Retina (tissue), 1 donor: Measurements from ENCODE around the gene PTAFR.
"Not testable (repeated sequence)": the region's sequence is repeated elsewhere in the genome, so short reads cannot be mapped to it uniquely, and the experiment has no call there.

Source experiments
- DNase-seq: peaks from one replicate; pipeline ENCODE4 v3.0.0-alpha.2; 2016

PTAFR gene

DNA sequence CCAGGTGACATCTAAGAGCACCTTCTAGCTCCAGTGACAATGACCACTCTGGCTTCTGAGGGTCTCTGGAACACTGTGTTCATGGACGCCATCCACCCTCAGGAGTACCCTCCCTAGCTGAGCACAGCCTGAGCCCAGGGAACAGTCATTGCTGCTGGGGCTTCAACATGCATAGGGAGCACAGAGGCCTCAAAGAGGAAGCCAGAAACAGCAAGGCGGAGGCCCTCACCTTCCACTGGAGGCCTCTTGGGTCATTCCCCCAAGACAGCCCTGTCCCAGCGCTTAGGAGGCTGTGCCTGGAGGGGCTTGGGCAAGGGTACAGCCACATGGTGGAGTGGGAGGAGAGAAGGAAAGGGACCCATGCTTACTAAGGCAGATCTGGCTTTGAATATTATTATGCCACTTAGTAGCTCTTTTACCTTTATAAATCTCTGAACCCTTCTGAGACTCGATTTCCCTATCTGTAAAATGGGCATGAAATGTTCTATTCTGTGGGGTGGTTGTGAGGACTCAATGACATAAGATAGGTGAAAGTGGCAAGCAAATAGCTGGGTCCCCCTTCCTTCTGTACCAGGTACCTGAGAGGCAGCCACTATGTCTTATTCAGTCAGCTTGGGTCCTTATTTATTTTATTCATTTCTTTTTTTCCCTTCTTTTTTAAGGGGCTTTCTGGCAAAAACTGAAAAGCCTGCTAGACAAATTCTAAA, 32.8 kb downstream of the PTAFR start:
- no peak for DNase-seq

GRCh38 chr1:28141685-28142084, 34.8 kb downstream of the PTAFR start:
- no peak for DNase-seq

GRCh38 chr1:28139866-28140265, 36.6 kb downstream of the PTAFR start:
- not testable (repeated sequence) for DNase-seq

GRCh38 chr1:28139025-28139712, 37.3 kb downstream of the PTAFR start:
- DNase-seq = no peak

DNA sequence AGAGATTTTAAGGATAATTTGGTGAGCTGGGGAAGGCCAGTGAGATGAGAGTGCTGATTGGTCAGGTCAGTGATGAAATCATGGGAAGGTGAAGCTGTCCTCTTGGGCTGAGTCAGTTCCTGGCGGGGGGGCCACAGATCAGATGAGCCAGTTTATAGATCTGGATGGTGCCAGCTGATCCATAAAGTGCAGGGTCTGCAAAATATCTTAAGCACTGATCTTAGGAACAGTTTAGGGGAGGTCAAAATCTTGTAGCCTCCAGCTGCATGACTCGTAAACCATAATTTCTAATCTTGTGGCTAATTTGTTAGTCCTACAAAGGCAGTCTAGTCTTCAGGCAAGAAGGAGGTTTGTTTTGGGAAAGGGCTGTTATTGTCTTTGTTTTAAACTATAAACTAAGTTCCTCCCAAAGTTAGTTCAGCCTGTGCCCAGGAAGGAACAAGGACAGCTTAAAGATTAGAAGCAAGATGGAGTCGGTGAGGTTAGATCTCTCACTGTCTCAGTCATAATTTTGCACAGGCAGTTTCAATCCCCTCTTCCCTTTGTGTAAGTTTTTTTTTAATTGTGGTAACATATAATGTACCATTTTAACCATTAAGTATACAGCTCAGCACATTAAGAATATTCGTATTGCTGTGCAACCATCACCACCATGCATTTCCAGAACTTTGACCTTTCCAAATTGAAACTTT, 39.4 kb downstream of the PTAFR start:
- DNase-seq = no peak

- DNase-seq = no peak
Observed at GRCh38 chr1:28136169-28136921, 40.1 kb downstream of the PTAFR start.

DNA sequence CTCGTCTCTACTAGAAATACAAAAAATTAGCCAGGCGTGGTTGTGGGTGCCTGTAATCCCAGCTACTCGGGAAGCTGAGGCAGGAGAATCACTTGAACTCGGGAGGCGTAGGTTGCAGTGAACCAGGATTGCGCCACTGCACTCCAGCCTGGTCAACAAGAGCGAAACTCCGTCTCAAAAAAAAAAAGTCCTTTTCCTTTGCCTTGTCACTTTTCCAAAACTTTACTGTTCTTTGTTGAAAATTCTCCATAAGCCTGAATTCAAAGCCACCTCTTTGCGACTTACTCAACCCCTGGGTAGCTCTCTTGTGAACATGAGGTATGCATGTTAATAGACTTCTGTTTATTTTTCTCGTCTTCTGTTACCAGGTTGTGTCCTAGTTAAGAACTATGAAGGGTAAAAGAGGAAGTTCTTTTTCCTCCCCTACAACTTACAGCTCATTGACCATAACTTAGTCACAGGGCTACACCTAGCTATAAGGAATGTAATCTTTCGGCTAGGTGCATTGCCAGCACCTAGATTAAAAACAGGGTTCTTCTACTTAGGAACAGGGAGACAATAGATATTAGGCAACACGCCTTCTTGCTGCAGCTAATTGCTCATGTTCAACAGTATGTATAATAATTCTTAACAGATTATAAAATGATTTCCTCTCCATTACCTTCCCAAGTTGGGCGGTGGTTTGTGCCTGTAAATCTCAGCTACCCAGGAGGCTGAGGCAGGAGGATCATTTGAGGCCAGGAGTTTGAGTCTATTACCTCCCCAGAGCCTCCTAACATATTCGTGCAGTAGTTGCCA, 40.9 kb downstream of the PTAFR start:
- DNase-seq = no peak

DNA sequence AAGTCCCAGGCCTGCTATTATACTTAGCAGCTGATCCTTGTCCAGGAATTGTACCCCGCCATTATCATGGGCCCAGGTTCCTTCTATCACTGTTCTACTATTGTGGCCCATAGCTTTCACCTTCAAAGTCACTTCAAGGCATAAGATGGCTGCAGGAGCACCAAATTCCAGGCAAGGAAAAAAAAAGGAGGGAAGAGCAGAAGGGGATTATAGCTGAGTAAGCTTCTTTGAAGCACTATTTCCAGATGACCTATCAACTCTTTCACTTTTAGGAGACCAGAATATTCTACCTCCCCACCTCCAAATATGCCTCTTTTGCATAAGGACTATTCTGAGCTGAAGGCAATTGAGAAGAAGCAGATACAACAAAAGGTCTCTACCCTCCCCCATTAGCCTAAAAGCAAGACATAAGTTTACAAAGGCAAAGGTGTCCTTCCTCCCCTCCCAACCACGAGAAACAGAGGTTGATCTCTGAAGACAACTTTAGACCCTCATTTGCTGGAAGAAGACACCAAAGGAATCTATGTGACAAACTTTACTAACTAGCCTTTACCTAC, 41.8 kb downstream of the PTAFR start:
- no peak for DNase-seq

GRCh38 chr1:28132171-28133167, 44.0 kb downstream of the PTAFR start:
- no peak for DNase-seq

DNA sequence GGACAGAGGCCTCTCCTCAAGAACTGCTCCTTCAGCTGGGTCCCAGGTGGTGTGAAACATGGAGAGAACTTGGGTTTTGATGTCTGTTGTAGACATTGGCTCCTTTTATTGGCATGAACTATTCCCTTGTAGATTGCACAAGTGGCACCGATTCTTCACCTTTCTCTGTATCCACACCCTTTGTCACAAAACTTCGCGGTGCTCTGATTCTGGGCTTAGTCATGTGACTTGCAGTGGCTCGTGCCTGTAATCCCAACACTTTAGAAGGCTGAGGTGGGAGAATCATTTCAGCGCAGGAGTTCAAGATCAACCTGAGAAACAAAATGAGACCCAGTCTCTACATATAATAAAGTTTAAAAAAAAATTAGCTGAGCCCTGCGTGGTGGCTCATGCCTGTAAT, 45.6 kb downstream of the PTAFR start:
- DNase-seq = no peak

GRCh38 chr1:28129150-28129549, 47.3 kb downstream of the PTAFR start:
- no peak for DNase-seq

- DNase-seq = no peak
Observed at GRCh38 chr1:28127617-28128257, 48.8 kb downstream of the PTAFR start.

DNA sequence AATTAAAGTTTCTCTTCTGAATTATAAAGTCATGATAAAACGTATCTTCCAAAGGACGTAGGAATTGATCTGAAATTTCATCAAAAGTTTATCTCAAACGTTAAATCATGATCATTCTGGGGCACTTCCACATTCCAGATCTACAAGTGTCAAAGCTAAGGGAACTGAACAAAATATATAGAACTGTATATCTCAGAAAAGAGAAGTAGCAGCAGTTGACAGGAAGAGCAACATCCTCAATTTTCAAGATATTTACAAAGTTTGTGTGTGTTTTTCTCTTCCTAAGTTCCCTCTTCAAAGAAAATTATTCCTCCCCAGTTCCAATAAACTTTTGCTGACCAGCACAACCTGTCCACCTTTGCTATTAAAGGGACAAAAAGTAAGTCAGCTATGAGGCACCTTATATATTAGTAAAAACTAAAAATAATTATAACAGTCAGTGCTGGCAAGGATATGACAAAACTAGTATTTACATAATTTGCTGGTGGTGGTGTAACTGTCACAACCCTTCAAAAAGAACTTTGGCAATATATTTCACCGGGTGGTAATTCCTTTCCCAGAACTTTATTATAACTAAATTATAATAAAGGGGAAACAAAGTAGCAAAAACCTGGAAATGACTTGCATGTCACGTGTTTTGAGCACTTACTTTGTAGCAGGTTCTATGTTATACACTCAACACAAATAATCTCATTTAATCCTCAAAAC, 49.6 kb downstream of the PTAFR start:
- no peak for DNase-seq

GRCh38 chr1:28126212-28126611, 50.3 kb downstream of the PTAFR start:
- no peak for DNase-seq

- DNase-seq = no peak
Observed at GRCh38 chr1:28123461-28123961, 53.0 kb downstream of the PTAFR start.

- no peak for DNase-seq
Observed at GRCh38 chr1:28122183-28122582, 54.3 kb downstream of the PTAFR start.

DNA sequence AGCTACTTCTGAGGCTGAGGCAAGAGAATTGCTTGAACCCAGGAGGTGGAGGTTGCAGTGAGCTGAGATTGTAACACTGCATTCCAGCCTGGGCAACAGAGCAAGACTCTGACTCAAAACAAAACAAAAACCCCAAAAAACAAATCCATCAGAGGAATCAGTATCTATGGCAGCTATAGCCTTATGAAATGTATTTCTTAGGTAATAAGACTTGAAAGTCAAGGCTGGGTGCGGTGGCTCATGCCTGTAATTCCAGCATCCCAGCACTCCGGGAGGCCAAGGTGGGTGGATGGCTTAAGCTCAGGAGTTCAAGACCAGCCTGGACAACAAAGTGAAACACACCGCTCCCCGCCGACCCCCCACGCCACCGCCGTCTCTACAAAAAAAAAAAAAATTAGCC, 56.9 kb downstream of the PTAFR start:
- no peak for DNase-seq

DNA sequence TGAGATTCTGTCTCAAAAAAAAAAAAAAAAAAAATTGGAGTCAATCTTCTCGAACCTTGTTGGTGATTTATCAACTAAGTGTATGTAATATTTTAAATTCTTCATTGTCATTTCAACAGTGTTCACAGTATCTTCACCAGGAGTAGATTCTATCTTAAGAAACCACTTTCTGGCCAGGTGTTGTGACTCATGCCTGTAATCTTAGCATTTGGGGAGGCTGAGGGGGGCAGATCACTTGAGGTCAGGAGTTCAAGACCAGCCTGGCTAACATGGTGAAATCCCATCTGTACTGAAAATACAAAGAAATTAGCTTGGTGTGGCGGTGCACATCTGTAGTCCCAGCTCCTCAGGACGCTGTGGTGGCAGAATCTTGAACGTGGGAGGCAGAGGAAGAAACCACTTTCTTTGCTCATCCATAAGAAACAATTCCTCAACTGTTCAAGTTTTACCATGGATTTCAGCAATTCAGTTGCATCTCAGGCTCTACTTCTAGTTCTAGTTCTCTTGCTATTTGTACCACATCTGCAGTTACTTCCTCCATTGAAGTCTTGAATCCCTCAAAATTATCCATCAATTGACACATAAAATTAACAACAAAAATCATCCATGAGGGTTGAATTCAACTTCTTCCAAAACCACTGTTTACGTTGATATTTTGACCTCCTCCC, 57.7 kb downstream of the PTAFR start:
- no peak for DNase-seq

DNA sequence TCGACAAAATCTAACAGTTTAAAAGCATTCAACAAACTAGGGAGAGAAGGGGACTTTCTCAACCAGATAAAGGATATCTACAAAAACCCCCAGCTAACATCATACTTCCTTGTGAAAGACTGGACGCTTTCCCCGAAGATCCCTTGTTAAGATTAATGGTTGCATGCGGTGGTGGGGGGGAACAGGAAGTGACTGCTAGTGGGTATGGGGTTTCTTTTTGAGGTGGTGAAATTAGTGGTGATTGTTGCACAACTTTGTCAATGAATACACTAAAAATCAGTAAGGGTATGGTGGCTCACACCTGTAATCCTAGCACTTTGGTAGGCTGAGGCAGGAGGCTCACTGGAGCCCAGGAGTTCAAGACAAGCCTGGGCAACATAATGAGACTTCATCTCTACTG, 61.2 kb downstream of the PTAFR start:
- DNase-seq = no peak
